Activated CD8-positive, alpha-beta memory T cell treated with anti-CD3 and anti-CD28 coated beads, Interleukin-2, amount 50 U/mL, for 1 hour (primary cell): ENCODE results near the gene CDCP2.

Source experiments
- DNase-seq: peaks from one replicate; pipeline ENCODE4 v3.0.0-alpha.2; 2020; ENCODE audit errors: extremely low read depth

CDCP2 gene

DNA sequence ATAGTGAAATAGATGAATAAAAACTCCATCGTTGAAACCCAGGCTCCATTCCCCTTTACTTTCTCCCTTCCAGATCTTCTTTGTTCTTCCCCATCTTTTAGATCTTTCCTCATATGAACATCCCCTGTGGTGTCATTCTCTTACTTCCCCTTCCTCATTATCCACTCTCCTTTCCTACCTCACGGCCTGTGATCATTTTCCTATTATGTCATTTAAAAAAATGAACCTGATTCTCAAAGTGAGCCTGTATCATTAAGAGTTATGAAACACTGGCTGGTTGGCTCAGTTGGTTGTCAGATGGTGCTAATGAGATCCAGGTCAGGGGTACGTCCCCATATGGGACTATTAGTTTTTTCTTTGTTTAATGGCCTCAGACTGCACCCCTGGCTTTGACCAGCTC, 61.1 kb downstream of the CDCP2 start:
- no peak for DNase-seq

DNA sequence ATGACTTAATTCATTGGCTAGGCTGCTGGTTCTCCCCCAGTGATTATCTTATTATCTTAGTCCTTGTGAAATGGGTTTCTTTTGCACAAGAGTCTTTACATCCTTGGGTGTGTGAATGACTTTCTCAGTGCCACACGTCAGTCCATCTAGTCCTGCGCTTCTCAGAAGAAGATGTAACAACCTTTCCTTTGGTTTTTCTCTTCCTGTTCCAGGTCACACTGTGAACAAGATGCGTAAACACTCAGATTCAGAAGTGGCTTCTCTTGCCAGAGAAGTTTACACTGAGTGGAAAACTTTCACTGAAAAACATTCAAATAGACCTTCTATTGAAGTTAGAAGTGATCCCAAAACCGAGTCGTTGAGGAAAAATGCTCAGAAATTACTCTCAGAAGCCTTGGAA, 64.4 kb downstream of the CDCP2 start:
- no peak for DNase-seq

DNA sequence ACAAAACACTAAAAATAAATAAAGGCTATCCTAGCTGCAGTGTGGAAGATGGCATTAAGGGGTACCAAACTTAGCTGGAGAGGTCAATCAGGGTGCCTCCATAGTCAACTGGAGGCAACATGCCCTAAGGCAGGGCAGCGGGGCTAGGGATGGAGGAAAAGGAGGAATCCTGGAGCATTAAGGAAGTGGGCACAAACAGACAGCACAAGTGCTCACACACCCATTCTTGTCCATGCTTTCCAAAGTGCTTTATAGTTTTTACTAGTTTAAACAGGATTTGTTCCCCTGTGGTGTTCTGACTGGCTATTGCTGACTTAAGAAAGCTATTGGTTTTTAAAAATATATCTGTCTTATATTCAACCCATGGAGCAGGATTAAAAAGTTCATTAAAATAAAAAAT, 66.0 kb downstream of the CDCP2 start:
- no peak for DNase-seq

DNA sequence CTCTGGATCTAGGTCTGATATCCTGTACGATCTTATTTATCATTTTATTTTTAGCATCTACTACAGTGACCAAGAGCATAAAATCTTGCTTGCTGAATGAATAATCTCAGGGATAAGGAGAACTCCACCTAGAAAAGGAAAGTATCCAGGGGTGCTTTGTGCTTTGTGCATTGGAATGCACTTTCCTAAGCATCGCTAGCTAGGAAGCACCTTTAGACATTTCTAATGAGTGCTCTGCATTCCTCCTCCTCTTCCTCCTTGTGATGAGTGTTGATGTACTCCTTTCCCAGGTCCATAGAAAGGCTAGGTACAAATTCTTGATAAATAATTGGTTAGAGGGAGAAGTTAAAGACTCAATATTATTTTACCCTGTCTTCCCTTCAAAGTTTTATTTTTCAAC, 68.0 kb downstream of the CDCP2 start:
- no peak for DNase-seq
